HG03135 (cell line): ENCODE results near the gene PCDHGA1.
"Not testable (repeated sequence)": the region's sequence is repeated elsewhere in the genome, so short reads cannot be mapped to it uniquely, and the experiment has no call there.

Experiments
- ATAC-seq: cut with Tn5 transposase; IDR thresholded peaks from one replicate; pipeline ENCODE4 v1.9.1; 2021; ENCODE audit warnings: mild to moderate bottlenecking, moderate library complexity; ENCODE audit not compliant: unreplicated experiment

PCDHGA1 gene

DNA sequence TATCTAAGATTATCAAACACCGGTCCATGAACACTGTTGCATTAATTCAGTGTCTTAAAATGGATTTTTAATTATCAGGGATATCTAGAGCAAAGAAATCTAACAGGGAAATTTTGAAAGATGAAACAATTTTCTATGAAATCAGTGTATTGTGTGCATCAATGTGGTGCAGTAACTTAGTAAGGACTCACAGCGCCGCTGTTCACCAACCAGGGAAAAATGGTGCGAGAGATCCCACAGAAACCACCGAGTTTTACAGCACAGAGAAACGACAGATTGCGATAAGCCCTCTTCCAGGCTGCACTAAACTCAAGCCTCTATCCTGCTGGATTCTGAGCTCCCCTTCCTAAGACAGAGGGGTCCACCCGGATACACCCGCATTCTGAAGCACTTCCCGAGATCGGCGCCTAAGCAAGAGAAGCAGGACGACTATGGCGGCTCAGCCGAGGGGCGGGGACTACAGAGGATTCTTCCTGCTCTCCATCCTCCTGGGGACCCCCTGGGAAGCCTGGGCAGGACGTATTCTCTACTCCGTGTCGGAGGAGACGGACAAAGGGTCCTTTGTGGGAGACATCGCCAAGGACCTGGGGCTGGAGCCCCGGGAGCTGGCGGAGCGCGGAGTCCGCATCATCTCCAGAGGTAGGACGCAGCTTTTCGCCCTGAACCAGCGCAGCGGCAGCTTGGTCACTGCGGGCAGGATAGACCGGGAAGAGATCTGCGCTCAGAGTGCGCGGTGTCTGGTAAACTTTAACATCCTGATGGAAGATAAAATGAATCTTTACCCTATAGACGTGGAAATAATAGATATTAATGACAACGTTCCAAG lies 52.4 kb downstream of the PCDHGA1 start, which contains the start of gene PCDHGA7:
TSS of gene PCDHGA7 (plus strand) at position 274 of the 826 bp plus-strand sequence. CDS start at position 432, 158 bp downstream.
- no peak for ATAC-seq

DNA sequence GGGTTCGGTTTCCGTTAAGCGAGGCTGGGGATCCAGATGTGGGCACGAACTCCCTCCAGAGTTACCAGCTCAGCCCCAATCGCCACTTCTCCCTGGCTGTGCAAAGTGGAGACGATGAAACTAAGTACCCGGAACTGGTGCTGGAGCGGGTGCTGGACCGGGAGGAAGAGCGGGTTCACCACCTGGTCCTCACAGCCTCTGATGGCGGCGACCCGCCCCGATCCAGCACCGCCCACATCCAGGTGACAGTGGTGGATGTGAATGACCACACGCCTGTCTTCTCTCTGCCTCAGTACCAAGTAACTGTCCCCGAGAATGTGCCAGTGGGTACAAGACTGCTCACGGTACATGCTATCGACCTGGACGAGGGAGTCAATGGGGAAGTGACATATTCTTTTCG lies 53.0 kb downstream of the PCDHGA1 start:
- ATAC-seq, result no peak

DNA sequence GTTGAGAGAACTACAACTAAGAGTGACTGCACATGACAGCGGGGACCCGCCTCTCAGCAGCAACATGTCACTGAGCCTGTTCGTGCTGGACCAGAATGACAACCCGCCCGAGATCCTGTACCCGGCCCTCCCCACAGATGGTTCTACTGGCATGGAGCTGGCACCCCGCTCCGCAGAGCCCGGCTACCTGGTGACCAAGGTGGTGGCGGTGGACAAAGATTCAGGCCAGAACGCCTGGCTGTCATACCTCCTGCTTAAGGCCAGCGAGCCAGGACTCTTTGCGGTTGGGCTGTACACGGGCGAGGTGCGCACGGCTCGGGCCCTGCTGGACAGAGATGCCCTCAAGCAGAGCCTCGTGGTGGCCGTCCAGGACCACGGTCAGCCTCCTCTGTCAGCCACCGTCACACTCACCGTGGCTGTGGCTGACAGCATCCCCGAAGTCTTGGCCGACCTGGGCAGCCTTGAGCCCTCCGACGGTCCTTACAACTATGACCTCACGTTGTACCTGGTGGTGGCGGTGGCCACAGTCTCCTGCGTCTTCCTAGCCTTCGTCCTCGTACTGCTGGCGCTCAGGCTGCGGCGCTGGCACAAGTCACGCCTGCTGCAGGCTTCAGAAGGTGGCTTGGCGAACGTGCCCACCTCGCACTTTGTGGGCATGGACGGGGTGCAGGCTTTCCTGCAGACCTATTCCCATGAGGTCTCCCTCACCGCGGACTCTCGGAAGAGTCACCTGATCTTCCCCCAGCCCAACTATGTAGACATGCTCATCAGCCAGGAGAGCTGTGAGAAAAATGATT lies 54.4 kb downstream of the PCDHGA1 start:
- no peak for ATAC-seq

DNA sequence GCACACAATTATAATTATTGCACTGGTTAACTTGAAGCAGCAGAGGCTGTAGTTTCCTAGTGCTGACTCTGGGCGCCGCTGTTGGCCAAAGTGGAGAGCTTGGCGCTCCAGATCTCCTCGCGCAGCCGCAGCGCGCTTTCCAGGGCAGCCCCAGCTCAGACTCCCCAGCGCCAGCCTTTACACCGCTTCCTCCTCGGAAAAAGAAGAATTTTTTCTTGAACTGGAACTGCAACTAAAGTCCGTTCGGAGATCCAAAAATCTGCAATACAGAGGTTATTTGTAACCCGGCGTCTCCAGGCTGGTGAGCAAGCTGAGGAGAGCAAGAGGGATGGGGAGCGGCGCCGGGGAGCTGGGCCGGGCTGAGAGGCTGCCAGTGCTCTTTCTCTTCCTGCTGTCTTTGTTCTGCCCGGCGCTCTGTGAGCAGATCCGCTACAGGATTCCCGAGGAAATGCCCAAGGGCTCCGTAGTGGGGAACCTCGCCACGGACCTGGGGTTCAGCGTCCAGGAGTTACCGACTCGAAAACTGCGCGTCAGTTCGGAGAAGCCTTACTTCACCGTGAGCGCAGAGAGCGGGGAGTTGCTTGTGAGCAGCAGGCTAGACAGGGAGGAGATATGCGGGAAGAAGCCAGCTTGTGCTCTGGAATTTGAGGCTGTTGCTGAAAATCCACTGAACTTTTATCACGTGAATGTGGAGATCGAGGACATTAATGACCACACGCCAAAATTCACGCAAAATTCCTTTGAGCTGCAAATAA lies 57.4 kb downstream of the PCDHGA1 start, which contains the start of gene PCDHGB4:
TSS of gene PCDHGB4 (plus strand) at position 142 of the 755 bp plus-strand sequence. CDS start at position 329, 187 bp downstream.
- not testable (repeated sequence) for ATAC-seq

DNA sequence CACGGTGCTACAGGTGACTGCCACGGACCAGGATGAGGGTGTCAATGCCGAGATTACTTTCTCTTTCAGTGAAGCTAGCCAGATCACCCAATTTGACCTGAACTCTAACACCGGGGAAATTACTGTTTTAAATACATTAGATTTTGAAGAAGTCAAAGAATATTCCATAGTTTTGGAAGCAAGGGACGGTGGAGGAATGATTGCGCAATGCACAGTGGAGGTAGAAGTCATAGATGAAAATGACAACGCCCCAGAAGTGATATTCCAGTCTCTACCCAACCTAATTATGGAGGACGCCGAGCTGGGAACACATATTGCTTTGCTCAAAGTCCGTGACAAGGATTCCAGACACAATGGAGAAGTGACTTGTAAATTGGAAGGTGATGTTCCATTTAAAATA lies 58.3 kb downstream of the PCDHGA1 start:
- ATAC-seq, result no peak

DNA sequence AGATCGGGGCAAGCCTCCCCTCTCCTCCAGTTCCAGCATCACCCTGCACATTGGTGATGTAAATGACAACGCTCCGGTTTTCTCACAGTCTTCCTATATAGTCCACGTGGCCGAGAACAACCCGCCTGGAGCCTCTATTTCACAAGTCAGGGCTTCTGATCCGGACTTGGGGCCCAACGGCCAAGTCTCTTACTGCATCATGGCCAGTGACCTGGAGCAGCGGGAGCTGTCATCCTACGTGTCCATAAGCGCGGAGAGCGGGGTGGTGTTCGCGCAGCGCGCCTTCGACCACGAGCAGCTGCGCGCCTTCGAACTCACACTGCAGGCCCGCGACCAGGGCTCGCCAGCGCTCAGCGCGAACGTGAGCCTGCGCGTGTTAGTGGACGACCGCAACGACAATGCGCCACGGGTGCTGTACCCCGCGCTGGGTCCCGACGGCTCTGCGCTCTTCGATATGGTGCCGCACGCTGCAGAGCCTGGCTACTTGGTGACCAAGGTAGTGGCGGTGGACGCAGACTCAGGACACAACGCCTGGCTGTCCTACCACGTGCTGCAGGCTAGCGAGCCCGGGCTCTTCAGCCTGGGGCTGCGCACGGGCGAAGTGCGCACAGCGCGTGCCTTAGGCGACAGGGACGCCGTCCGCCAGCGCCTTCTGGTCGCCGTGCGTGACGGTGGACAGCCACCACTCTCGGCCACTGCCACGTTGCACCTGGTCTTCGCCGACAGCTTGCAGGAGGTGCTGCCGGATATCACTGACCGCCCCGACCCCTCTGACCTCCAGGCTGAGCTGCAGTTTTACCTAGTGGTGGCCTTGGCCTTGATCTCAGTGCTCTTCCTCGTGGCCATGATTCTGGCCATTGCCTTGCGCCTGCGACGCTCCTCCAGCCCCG lies 59.1 kb downstream of the PCDHGA1 start:
- ATAC-seq, result no peak

DNA sequence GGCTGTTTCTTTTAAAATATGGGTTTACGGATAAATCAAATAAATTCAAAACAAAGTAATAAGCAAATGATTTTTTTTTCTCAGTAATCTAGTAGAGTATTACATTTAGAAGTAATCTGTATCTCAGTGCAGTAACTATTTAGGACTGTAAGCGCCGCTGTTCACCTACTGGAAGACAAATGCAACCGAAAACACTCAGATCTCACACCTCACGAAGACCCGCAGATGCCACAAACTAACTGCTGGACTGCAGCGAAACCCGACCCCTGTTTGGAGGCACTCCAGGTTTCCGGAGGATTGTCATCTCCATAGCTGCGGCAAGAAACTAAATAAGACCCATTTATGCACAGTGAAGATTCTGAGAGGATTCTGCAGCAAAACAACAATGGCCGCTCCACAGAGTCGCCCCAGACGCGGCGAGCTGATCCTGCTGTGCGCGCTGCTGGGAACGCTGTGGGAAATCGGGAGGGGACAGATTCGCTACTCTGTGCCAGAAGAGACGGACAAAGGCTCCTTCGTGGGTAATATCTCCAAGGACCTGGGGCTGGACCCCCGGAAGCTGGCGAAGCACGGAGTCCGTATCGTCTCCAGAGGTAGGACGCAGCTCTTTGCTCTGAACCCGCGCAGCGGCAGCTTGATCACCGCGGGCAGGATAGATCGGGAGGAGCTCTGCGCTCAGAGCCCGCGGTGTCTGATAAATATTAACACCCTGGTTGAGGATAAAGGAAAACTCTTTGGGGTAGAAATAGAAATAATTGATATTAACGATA lies 62.3 kb downstream of the PCDHGA1 start, which contains the start of gene PCDHGA8:
TSS of gene PCDHGA8 (plus strand) at position 205 of the 770 bp plus-strand sequence. CDS start at position 386, 181 bp downstream.
- ATAC-seq, result no peak

DNA sequence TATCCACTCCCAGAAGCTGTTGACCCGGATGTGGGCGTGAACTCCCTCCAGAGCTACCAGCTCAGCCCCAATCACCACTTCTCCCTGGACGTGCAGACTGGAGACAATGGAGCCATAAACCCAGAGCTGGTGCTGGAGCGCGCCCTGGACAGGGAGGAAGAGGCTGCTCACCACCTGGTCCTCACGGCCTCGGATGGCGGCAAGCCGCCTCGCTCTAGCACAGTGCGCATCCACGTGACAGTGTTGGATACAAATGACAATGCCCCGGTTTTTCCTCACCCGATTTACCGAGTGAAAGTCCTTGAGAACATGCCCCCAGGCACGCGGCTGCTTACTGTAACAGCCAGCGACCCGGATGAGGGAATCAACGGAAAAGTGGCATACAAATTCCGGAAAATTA lies 63.0 kb downstream of the PCDHGA1 start:
- no peak for ATAC-seq

DNA sequence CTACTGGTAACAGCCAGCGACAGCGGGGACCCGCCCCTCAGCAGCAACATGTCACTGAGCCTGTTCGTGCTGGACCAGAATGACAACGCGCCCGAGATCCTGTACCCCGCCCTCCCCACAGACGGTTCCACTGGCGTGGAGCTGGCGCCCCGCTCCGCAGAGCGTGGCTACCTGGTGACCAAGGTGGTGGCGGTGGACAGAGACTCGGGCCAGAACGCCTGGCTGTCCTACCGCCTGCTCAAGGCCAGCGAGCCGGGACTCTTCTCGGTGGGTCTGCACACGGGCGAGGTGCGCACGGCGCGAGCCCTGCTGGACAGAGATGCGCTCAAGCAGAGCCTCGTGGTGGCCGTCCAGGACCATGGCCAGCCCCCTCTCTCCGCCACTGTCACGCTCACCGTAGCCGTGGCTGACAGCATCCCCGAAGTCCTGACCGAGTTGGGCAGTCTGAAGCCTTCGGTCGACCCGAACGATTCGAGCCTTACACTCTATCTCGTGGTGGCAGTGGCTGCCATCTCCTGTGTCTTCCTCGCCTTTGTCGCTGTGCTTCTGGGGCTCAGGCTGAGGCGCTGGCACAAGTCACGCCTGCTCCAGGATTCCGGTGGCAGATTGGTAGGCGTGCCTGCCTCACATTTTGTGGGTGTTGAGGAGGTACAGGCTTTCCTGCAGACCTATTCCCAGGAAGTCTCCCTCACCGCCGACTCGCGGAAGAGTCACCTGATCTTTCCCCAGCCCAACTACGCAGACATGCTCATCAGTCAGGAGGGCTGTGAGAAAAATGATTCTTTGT lies 64.3 kb downstream of the PCDHGA1 start:
- not testable (repeated sequence) for ATAC-seq

DNA sequence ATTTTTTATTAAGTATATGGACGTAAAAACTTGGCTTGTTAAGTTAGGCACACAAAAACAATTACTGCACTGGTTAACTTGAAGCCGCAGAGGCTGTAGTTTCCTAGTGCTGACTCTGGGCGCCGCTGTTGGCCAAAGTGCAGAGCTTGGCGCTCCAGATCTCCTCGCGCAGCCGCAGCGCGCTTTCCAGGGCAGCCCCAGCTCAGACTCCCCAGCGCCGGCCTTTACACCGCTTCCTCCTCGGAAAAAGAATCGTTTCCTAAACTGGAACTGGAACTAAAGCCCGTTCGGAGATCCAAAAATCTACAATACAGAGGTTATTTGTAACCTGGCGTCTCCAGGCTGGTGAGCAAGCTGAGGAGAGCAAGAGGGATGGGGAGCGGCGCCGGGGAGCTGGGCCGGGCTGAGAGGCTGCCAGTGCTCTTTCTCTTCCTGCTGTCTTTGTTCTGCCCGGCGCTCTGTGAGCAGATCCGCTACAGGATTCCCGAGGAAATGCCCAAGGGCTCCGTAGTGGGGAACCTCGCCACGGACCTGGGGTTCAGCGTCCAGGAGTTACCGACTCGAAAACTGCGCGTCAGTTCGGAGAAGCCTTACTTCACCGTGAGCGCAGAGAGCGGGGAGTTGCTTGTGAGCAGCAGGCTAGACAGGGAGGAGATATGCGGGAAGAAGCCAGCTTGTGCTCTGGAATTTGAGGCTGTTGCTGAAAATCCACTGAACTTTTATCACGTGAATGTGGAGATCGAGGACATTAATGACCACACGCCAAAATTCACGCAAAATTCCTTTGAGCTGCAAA lies 67.6 kb downstream of the PCDHGA1 start, which contains the start of gene PCDHGB5:
TSS of gene PCDHGB5 (plus strand) at position 192 of the 796 bp plus-strand sequence. CDS start at position 373, 181 bp downstream.
- peak; percentile 75 for ATAC-seq

DNA sequence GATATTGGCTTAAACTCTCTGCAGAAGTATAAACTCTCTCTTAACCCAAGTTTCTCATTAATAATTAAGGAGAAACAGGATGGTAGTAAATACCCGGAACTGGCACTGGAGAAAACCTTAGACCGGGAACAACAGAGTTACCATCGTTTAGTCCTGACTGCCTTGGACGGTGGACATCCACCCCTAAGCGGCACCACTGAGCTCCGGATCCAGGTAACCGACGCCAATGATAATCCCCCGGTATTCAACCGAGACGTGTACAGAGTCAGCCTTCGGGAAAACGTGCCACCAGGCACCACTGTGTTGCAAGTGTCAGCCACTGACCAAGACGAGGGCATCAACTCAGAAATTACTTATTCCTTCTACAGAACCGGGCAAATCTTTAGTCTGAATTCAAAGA lies 68.3 kb downstream of the PCDHGA1 start:
- ATAC-seq, result no peak

DNA sequence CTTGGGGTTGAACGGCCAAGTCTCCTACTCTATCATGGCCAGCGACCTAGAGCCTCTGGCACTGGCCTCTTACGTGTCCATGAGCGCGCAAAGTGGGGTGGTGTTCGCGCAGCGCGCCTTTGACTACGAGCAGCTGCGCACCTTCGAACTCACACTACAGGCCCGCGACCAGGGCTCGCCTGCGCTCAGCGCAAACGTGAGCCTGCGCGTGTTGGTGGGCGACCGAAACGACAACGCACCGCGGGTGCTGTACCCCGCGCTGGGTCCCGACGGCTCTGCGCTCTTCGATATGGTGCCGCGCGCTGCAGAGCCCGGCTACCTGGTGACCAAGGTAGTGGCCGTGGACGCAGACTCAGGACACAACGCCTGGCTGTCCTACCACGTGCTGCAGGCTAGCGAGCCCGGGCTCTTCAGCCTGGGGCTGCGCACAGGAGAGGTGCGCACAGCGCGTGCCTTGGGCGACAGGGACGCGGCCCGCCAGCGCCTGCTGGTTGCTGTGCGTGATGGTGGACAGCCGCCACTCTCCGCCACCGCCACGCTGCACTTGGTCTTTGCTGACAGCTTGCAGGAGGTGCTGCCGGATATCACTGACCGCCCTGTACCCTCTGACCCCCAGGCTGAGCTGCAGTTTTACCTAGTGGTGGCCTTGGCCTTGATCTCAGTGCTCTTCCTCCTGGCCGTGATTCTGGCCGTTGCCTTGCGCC lies 69.4 kb downstream of the PCDHGA1 start:
- ATAC-seq, result no peak

DNA sequence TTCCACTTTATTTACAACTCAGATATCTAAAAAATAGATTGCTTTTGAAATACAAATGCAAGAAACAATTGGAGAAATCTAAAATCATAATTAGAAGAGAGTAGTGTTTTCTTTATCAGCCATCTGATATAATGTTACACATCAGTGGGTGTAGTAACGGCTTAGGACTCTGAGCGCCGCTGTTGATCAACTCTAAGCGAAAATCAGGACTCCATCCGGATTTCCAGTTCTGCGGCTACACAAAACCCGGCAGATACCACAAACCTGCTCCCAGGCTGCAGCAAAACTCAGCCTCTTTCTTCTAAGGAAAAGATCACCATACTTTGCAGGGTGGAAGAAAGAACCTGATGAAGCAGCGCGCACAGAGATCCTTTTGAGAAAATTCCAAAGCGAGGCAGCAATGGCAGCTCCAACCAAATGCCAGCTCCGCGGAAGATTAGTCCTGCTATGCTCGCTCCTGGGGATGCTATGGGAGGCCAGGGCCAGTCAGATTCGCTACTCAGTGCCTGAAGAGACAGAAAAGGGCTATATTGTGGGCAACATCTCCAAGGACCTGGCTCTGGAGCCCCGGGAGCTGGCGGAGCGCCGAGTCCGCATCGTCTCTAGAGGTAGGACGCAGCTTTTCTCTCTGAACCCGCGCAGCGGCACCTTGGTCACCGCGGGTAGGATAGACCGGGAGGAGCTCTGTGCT lies 72.4 kb downstream of the PCDHGA1 start, which contains the start of gene PCDHGA9:
TSS of gene PCDHGA9 (plus strand) at position 226 of the 691 bp plus-strand sequence. CDS start at position 401, 175 bp downstream.
- no peak for ATAC-seq

DNA sequence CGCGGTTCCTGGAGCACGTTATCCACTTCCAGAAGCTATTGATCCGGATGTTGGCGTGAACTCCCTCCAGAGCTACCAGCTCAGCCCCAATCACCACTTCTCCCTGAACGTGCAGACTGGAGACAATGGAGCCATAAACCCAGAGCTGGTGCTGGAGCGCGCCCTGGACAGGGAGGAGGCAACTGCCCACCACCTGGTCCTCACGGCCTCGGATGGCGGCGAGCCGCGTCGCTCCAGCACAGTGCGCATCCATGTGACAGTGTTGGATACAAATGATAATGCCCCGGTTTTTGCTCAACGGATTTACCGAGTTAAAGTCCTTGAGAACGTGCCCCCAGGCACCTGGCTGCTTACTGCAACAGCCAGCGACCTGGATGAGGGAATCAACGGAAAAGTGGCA lies 73.1 kb downstream of the PCDHGA1 start:
- ATAC-seq, result no peak

DNA sequence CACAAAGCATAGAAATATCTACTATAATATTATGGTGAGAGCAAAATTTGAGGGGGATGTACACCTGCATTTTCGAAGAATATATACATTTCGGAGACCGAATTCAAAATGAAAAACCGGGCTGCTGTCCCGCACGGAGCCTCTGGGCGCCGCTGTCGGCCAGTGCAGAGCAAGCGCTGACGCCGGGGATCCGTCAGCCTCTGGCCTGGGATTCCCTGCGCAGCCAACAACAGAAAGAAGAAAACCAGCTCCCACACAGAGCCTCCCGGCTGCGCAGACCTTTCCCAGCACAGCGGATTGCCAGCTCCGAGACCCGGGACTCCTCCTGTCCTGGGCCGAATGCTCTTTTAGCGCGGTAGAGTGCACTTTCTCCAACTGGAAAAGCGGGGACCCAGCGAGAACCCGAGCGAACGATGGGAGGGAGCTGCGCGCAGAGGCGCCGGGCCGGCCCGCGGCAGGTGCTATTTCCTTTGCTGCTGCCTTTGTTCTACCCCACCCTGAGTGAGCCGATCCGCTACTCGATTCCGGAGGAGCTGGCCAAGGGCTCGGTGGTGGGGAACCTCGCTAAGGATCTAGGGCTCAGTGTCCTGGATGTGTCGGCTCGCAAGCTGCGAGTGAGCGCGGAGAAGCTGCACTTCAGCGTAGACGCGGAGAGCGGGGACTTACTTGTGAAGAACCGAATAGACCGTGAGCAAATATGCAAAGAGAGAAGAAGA lies 77.6 kb downstream of the PCDHGA1 start, which contains the start of gene PCDHGB6:
TSS of gene PCDHGB6 (plus strand) at position 232 of the 716 bp plus-strand sequence. CDS start at position 414, 182 bp downstream.
- ATAC-seq, result peak; percentile 81
